T-helper 9 cell (primary cell): ENCODE data around the gene TRPT1.

Source experiments
- DNase-seq: peaks from one replicate; pipeline ENCODE4 v3.0.0-alpha.2; 2020
- total RNA-seq, 2 donors: gene quantifications; one replicate each; lab custom pipeline; 2026; lab: John Stamatoyannopoulos, UW

TRPT1 gene
- 11.1 to 17.9 reads per million in 2 donors for total RNA-seq

- DNase-seq = peak; percentile 88
Measured at GRCh38 chr11:64225608-64226506, at the start of gene TRPT1, which contains the start of gene NUDT22. Gene TRPT1, minus strand, starts transcription at chr11:64226186. Its CDS starts 326 bp downstream, at chr11:64225860. Gene NUDT22, plus strand, starts transcription at chr11:64226274. Its CDS starts 379 bp downstream, at chr11:64226653.

GRCh38 chr11:64275031-64275800 lies 49.2 kb upstream of the TRPT1 start:
- no peak for DNase-seq

- DNase-seq = peak; percentile 96
Measured at GRCh38 chr11:64269540-64270220, 43.7 kb upstream of the TRPT1 start.

- peak; percentile 29 for DNase-seq
Measured at GRCh38 chr11:64268893-64269539, 43.0 kb upstream of the TRPT1 start.

GRCh38 chr11:64268025-64268892 lies 42.3 kb upstream of the TRPT1 start:
- no peak for DNase-seq

- no peak for DNase-seq
Measured at GRCh38 chr11:64267207-64267945, 41.4 kb upstream of the TRPT1 start.

- no peak for DNase-seq
Measured at GRCh38 chr11:64266339-64266738, 40.4 kb upstream of the TRPT1 start.

GRCh38 chr11:64265176-64266160 lies 39.5 kb upstream of the TRPT1 start:
- no peak for DNase-seq

- DNase-seq = no peak
Measured at GRCh38 chr11:64264371-64264852, 38.4 kb upstream of the TRPT1 start.

- DNase-seq = no peak
Measured at GRCh38 chr11:64263947-64264317, 37.9 kb upstream of the TRPT1 start.

GRCh38 chr11:64263021-64263946 lies 37.3 kb upstream of the TRPT1 start:
- no peak for DNase-seq

- no peak for DNase-seq
Measured at GRCh38 chr11:64262271-64263002, 36.5 kb upstream of the TRPT1 start.

GRCh38 chr11:64261556-64262080 lies 35.6 kb upstream of the TRPT1 start:
- no peak for DNase-seq

GRCh38 chr11:64260147-64260708 lies 34.2 kb upstream of the TRPT1 start:
- no peak for DNase-seq

GRCh38 chr11:64259533-64260067 lies 33.6 kb upstream of the TRPT1 start:
- no peak for DNase-seq

GRCh38 chr11:64258946-64259532 lies 33.1 kb upstream of the TRPT1 start:
- DNase-seq = no peak
